ENCODE measurements around the gene PACS1.

PACS1 gene

GRCh38 chr11:66143264-66143566 lies 73.1 kb downstream of the PACS1 start:
- DNase-seq (ENCODE audit: low read depth), result no peak

- no peak for DNase-seq (ENCODE audit: low read depth)
Observed at GRCh38 chr11:66143996-66144678, 74.1 kb downstream of the PACS1 start.

GRCh38 chr11:66146074-66146473 lies 76.0 kb downstream of the PACS1 start:
- DNase-seq (ENCODE audit: low read depth), result no peak

- no peak for DNase-seq (ENCODE audit: low read depth)
Observed at GRCh38 chr11:66146940-66147339, 76.9 kb downstream of the PACS1 start.

- no peak for DNase-seq (ENCODE audit: low read depth)
Observed at GRCh38 chr11:66150140-66150539, 80.1 kb downstream of the PACS1 start.

GRCh38 chr11:66150725-66151124 lies 80.7 kb downstream of the PACS1 start:
- no peak for DNase-seq (ENCODE audit: low read depth)

- DNase-seq (ENCODE audit: low read depth), result no peak
Observed at GRCh38 chr11:66151273-66151672, 81.2 kb downstream of the PACS1 start.

- no peak for DNase-seq (ENCODE audit: low read depth)
Observed at GRCh38 chr11:66154109-66154508, 84.0 kb downstream of the PACS1 start.

GRCh38 chr11:66155387-66156073 lies 85.5 kb downstream of the PACS1 start:
- no peak for DNase-seq (ENCODE audit: low read depth)

GRCh38 chr11:66157182-66157864 lies 87.3 kb downstream of the PACS1 start:
- DNase-seq (ENCODE audit: low read depth), result no peak

GRCh38 chr11:66158156-66158555 lies 88.1 kb downstream of the PACS1 start:
- no peak for DNase-seq (ENCODE audit: low read depth)

- no peak for DNase-seq (ENCODE audit: low read depth)
Observed at GRCh38 chr11:66159324-66159984, 89.4 kb downstream of the PACS1 start.

GRCh38 chr11:66160709-66161108 lies 90.6 kb downstream of the PACS1 start:
- DNase-seq (ENCODE audit: low read depth), result no peak

GRCh38 chr11:66168289-66168688 lies 98.2 kb downstream of the PACS1 start:
- DNase-seq (ENCODE audit: low read depth), result no peak

- peak; percentile 14 for DNase-seq (ENCODE audit: low read depth)
Observed at GRCh38 chr11:66172146-66172545, 102.1 kb downstream of the PACS1 start.

GRCh38 chr11:66176650-66177049 lies 106.6 kb downstream of the PACS1 start:
- no peak for DNase-seq (ENCODE audit: low read depth)

- no peak for DNase-seq (ENCODE audit: low read depth)
Observed at GRCh38 chr11:66178183-66178582, 108.1 kb downstream of the PACS1 start.

- no peak for DNase-seq (ENCODE audit: low read depth)
Observed at GRCh38 chr11:66178871-66179270, 108.8 kb downstream of the PACS1 start.

GRCh38 chr11:66181632-66182315 lies 111.7 kb downstream of the PACS1 start:
- no peak for DNase-seq (ENCODE audit: low read depth)

GRCh38 chr11:66183494-66184048 lies 113.5 kb downstream of the PACS1 start:
- no peak for DNase-seq (ENCODE audit: low read depth)

- no peak for DNase-seq (ENCODE audit: low read depth)
Observed at GRCh38 chr11:66184728-66185127, 114.7 kb downstream of the PACS1 start.

GRCh38 chr11:66186470-66186869 lies 116.4 kb downstream of the PACS1 start:
- DNase-seq (ENCODE audit: low read depth), result no peak
